Frontal cortex (tissue), 4 donors: ENCODE measurements around the gene TCTN3. TPM values are rescaled to one million over a fixed set of nuclear protein-coding genes. Genes with fewer than 3 reads are reported as not detected.
"Not testable (repeated sequence)": the region's sequence is repeated elsewhere in the genome, so short reads cannot be mapped to it uniquely, and the experiment has no call there.

Source experiments
- DNase-seq, 2 donors: peaks; one replicate each; pipeline ENCODE4 v3.0.0; 2012; ENCODE audit warnings: low spot score in 2 of 2
- FAIRE-seq: peaks from 2 replicates; lab custom pipeline; 2012; peaks lifted over from hg19 to GRCh38; lab: Jason Lieb, UNC
- total RNA-seq: library from RNA; depleted of rRNA; stranded (reverse); fragments of >200 nt; gene quantifications from one replicate; pipeline ENCODE4 v1.2.3, GENCODE V29; 2014
- donor health status: control.
- donor health status: control.
- donor health status: control.

TCTN3 gene
- total RNA-seq = 16.3 TPM

GRCh38 chr10:95693668-95694534 is at the start of gene TCTN3:
TCTN3 (minus strand) TSS chr10:95693927; CDS start chr10:95693899, 28 bp downstream.
- peak; percentile 99 for FAIRE-seq
- DNase-seq = peak; percentile 88 to 96

DNA sequence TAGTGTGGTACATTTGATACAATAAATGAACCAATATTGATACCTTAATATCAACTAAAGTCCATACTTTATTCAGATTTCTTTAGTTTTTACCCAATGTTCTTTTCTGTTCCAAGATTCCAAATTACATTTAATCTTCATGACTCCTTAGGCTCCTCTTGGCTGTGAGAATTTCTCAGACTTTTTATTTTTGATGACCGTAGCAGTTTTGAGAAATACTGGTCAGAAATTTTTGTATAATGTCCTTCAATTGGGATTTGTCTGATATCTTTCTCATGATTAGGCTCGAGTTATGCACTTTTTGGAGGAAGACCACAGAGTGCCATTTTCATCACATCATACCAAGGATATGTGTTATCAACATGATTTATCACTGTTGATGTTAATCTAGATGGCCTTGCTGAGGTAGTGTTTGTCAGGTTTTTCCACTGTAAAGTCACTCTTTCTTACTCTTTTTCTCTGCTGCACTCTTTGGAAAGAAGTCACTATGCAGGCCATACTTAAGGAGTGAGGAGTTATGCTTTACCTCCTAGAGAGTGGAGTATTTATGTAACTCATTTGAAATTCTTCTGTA is 49.3 kb upstream of the TCTN3 start:
- DNase-seq = no peak
- no peak for FAIRE-seq

DNA sequence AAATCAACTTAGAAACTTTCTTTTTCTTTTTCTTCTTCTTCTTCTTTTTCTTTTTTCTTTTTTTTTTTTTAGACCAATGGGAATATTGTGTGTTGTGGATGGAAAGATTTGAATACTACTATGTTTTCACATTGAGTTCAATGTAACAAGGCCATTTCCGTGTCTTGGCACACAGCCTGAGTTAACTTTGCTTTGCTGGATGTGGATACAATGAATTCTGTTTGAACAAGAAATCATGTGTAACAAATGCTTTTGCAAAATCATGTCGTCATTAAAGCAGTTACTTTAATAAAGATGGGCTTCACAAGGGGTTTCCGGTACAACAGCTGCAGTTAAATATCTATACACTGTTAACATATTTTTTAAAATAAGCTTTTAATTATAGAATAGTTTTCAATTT is 48.8 kb upstream of the TCTN3 start:
- FAIRE-seq = no peak
- no peak for DNase-seq

- no peak for FAIRE-seq
- DNase-seq = no peak
These were observed 48.2 kb upstream of the TCTN3 start for GRCh38 chr10:95741807-95742467.

DNA sequence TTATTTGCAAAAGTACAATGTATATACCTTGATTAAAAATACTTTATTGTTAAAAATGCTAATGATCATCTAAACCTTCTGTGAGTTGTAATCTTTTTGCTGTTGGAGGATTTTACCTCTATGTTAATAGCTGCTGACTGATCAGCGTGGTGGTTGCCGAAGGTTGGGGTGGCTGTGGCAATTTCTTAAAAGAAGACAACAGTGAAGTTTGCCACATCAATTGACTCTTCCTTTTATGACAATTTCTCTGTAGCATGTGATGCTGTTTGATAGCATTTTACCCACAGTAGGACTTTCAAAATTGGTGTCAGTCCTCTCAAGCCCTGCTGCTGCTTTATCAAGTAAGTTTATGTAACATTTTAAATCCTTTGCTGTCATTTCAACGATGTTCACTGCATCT is 45.3 kb upstream of the TCTN3 start:
- no peak for DNase-seq
- no peak for FAIRE-seq

- FAIRE-seq, DNase-seq: not testable (repeated sequence)
These were observed 39.2 kb upstream of the TCTN3 start for GRCh38 chr10:95732907-95733306.

DNA sequence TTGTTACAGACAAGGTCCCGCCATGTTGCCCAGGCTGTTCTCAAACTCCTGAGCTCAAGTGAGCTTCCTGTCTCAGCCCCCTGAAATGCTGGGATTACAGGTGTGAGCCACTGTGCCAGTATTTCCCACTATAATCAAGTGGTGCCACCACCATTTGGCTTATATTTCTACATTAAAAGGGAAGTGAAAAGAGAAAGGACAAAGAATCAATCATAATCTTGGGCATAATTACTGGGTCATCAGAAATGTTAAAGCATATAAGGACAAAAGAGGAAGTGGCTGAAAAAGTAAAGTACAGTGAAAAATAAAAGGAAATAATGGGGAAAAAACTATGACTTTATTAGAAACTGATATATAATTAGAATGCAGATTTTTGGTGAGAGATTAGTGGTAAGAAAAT is 36.5 kb upstream of the TCTN3 start:
- no peak for DNase-seq
- no peak for FAIRE-seq

DNA sequence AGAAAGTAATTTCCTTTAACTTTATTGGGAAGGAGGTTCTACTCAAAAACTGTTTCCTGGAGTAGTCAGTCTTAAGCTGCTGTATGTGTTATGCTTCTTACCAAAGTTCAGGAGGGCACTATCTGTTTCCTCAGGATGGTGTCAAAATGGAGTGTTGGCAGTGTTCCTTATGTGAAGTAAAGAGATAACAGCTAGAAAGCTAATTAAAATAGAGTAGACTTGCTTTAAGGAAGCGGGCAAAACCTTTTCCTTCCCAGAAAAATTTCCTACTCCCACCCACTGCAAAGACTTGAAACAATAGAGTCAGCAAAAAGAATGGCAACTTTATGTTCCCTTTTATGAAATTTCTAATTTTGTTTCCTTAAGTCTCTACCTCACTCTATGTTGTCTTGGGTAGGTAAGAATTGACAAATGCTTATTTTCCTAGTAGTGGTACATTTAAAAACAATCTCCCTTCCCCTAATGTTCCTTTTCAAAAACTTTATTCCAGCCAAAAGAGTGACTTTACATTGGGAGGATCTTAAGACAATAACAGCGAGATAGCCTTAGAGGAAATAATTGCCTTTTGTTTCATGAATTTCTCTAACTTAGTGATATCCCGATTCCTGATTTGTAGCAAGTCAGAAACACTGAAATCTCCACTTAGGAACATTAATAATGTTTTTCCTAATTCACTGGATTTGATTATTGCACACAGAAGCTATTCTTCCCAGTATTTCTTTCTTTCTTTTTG is 35.8 kb upstream of the TCTN3 start:
- no peak for DNase-seq
- FAIRE-seq = no peak

DNA sequence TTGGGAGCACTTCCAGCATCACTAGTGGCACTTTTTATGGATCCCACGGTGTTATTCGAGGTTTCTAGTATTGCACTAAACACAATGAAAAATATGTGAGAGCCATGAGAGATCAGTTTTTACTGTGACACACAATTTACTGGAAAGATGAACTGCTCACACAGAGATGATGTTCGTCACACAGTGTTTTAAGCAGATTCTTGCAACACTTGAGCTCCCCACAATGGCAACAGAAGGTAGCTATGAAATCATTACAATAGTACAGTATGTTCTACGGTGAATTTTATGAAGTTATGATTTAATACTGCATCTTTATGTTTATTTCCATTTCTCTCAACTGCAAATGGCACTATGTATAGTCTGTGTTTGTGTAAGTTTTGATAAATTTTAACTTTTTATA is 34.8 kb upstream of the TCTN3 start:
- DNase-seq = no peak
- no peak for FAIRE-seq

DNA sequence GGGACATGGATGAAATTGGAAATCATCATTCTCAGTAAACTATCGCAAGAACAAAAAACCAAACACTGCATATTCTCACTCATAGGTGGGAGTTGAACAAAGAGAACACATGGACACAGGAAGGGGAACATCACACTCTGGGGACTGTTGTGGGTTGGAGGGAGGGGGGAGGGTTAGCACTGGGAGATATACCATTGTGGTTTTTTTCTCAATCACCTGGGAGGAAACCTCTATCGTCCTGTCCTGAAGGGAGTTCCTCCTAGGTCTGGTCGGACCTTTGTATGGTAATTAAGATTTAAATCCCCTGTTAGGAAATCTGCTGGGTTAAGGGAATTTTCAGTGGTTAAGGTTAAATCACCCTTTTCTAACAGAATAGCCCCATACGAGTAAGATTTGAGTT is 28.8 kb upstream of the TCTN3 start:
- not testable (repeated sequence) for DNase-seq, FAIRE-seq

GRCh38 chr10:95720745-95721144 is 27.0 kb upstream of the TCTN3 start:
- not testable (repeated sequence) for FAIRE-seq, DNase-seq

GRCh38 chr10:95716866-95717265 is 23.1 kb upstream of the TCTN3 start:
- no peak for DNase-seq

GRCh38 chr10:95716466-95716865 is 22.7 kb upstream of the TCTN3 start:
- no peak for FAIRE-seq
- DNase-seq = no peak

More at GRCh38 chr10:95716866-95717265, 23.1 kb upstream of the TCTN3 start:
- FAIRE-seq = no peak

DNA sequence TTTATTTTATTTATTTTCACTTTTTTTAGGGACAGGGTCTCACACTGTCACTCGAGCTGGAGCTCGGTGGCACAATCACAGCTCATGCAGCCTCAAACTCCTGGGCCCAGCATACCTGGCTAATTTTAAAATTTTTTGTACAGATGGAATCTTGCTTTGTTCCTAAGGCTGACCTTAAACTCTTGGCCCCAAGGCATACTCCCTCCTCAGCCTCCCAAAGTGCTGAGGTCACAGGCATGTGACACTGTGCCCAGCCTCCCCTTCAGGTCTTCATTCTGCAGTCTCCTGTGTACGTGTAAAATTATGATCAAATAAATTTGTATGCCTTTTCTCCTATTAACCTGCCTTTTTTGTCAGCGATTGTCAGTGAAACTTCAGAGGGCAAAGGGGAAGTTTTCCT is 17.8 kb upstream of the TCTN3 start:
- DNase-seq = no peak
- FAIRE-seq = no peak

DNA sequence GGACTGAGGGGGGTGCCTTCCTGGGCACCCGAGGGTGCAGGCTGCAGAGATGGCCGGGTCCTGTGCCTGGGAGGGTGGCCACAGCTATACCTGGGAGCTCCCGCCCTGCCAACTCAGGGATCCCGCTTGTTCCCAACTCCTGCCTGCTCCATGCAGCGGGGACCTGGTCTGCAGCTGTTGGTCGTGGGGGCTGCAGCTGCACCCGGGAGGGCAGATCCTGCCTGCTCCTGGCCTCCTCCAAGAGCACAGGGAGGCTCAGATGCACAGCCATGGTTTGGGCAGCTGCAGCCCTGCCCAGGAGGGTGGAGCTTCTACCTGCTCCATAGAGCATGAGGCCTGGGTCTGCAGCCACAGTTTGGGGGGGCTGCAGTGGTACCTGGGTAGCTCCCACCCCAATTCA is 13.3 kb upstream of the TCTN3 start:
- DNase-seq (no peak), FAIRE-seq (no peak)

DNA sequence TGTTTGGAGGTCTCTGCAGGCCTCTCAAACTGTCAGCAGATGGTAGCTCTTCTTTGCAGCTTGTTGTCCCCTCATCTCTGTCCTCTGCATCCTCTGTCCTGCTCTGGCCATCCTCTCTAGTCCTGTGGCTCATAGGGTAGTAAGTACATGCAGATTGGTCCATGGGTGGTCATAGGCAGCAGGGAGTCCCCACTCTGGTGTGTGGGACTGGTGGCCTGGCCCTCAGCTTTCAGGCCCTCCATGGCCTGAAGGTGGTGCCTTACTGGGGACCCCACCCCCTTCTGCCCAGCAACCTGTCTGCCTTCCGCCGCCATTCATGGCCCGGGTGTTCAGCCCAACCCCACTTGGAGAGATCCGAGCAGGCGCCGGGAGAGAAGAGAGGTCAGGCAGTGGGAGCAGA is 12.8 kb upstream of the TCTN3 start:
- DNase-seq = no peak
- no peak for FAIRE-seq

DNA sequence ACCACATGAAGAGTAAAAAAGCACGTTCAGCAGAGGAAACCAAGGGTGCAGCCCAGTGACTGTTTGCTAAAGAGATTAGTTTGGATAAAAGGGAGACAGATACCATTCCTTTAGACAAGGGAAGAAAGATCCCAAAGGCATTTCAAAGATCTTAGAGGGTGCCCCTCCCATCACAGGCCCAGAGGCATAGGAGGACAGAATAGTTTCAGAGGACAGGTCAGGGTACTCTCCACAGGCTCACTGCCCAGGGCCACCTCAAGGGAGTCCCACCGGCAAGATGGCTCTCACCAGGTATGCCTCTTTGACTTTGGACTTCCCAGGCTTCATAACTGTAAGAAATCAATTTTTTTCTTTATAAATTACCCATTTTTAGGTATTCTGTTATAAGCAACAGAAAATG is 4.7 kb upstream of the TCTN3 start:
- FAIRE-seq = no peak

GRCh38 chr10:95697429-95697828 is 3.7 kb upstream of the TCTN3 start:
- FAIRE-seq (no peak), DNase-seq (no peak)

More for the DNA sequence above, 4.7 kb upstream of the TCTN3 start:
- DNase-seq = no peak

DNA sequence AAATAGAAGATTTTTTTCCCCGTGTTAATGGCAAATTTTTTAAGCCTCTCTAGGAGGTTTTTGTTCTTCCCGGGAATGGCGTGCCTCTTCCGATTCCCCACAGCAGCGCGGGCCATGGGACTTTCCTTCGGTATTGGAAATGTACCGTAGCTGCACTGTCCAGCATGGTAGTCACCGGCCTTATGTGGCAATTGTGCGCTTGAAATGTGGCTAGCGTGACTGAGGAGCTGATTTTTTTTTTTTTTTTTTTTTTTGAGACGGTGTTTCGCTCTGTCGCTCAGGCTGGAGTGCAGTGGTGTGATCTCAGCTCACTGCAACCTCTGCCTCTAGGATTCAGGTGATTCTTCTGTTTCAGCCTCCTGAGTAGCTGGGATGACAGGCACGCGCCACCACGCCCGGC is 938 bp upstream of the TCTN3 start:
- DNase-seq = no peak
- no peak for FAIRE-seq

- FAIRE-seq = no peak
These were observed 558 bp downstream of the TCTN3 start for GRCh38 chr10:95693071-95693667.

More at GRCh38 chr10:95693071-95693667, 558 bp downstream of the TCTN3 start:
- no peak for DNase-seq
